ENCODE measurements around the gene OR51L1.

- TF ChIP-seq CTCF (IDR thresholded peaks at IDR 0.05), result no peak
- TF ChIP-seq POLR2A (IDR thresholded peaks at IDR 0.05), result no peak
These were observed 52.2 kb downstream of the OR51L1 start for GRCh38 chr11:5046754-5047330.
